D721Med (cell line): ENCODE measurements around the gene MMUT.

Experiments
- DNase-seq: peaks from one replicate; pipeline ENCODE4 v3.0.0; 2011; ENCODE audit warnings: low spot score; ENCODE audit not compliant: insufficient read length
- FAIRE-seq: peaks from 2 replicates; lab custom pipeline; 2011; peaks lifted over from hg19 to GRCh38; lab: Jason Lieb, UNC
- CTCF ChIP-seq: IDR thresholded peaks from 2 replicates; pipeline ENCODE4 v1.5.1; 2012; ENCODE audit warnings: mild to moderate bottlenecking, control low read depth; ENCODE audit not compliant: insufficient read depth; ENCODE audit errors: missing control alignments

MMUT gene

GRCh38 chr6:49384904-49385303 is 78.1 kb downstream of the MMUT start:
- FAIRE-seq (no peak), DNase-seq (no peak)
- TF ChIP-seq CTCF: no peak
